Sigmoid colon (tissue), 7 donors: ENCODE results near the gene CASP10. TPM values are rescaled to one million over a fixed set of nuclear protein-coding genes. Genes with fewer than 3 reads are reported as not detected.
"Not testable (repeated sequence)": the region's sequence is repeated elsewhere in the genome, so short reads cannot be mapped to it uniquely, and the experiment has no call there.

Experiments
- DNase-seq: peaks from one replicate; pipeline ENCODE4 v3.0.0-alpha.2; 2019
- H3K27ac ChIP-seq, 4 donors: fragments of 200-600 bp; sonication (generic); one replicate each; pipeline ENCODE4 v1.5.1; 2016 to 2019; ENCODE audit warnings: mild to moderate bottlenecking in 1 of 4
- H3K27me3 ChIP-seq, 3 donors: fragments of 200-600 bp; sonication (generic); one replicate each; pipeline ENCODE4 v1.5.1; 2019; ENCODE audit warnings: mild to moderate bottlenecking in 1 of 3
- H3K36me3 ChIP-seq, 4 donors: fragments of 200-600 bp; sonication (generic); one replicate each; pipeline ENCODE4 v1.5.1; 2016 to 2019
- H3K4me1 ChIP-seq, 4 donors: fragments of 200-600 bp; sonication (generic); one replicate each; pipeline ENCODE4 v1.5.1; 2017 to 2019
- H3K4me3 ChIP-seq, 4 donors: fragments of 200-600 bp; sonication (generic); one replicate each; pipeline ENCODE4 v1.5.1; 2017 to 2019; ENCODE audit warnings: mild to moderate bottlenecking in 2 of 4, moderate library complexity in 1 of 4
- H3K9me3 ChIP-seq, 4 donors: fragments of 200-600 bp in 3 of 4; sonication (generic) in 3 of 4; one replicate each; pipeline versions ENCODE4 v1.5.1 to v1.6.1; 2013 to 2019
- EP300 ChIP-seq, 4 donors: sonication (generic); formaldehyde crosslinking; IDR thresholded peaks; one replicate each; pipeline ENCODE4 v1.6.1; 2017; ENCODE audit warnings: antibody characterized with exemption in 4 of 4
- POLR2A ChIP-seq, 2 donors: fragments of 450-650 bp; IDR thresholded peaks; one replicate each; pipeline ENCODE4 v1.6.1; 2016; ENCODE audit warnings: antibody characterized with exemption in 2 of 2, mild to moderate bottlenecking in 2 of 2, moderate library complexity in 2 of 2
- POLR2AphosphoS5 ChIP-seq, 4 donors: sonication (generic); formaldehyde crosslinking; IDR thresholded peaks; one replicate each; pipeline ENCODE4 v1.6.1; 2017; ENCODE audit warnings: antibody characterized with exemption in 4 of 4
- WGBS, 2 donors: extraction: QIAGEN DNeasy Blood & Tissue Kit; methylation state at CpG; one replicate each; pipeline ENCODE4 v1.1.7; 2013; 5-methylcytosine and 5-hydroxymethylcytosine counted together
- intact Hi-C: fragments of 100-400 bp; cut with DNase I; formaldehyde crosslinking; loops from one replicate; pipeline ENCODE4 v1.15.1; 2023
- polyA plus RNA-seq, 3 donors: library from polyadenylated mRNA; stranded (reverse); fragments of 200-250 nt; gene quantifications; one replicate each; pipeline ENCODE4 v1.2.3, GENCODE V29; 2013
- total RNA-seq, 4 donors: library from RNA; depleted of rRNA; stranded (reverse); fragments of >200 nt; gene quantifications; one replicate each; pipeline ENCODE4 v1.1.0, GENCODE V29; 2016
- TF ChIP-seq, protein P1 (sequence below), 4 experiments: fragments of 450-650 bp in 3 of 4; fragments of 200-600 bp in 1 of 4; IDR thresholded peaks; one replicate each; pipeline ENCODE4 v1.5.1; 2016 to 2019; ENCODE audit warnings: antibody characterized with exemption in 4 of 4, mild to moderate bottlenecking in 3 of 4, moderate library complexity in 2 of 4
- donor health status: healthy with polysubstance abuse.
- donor health status: Bipolar disorder and iron deficiency.
- donor health status: healthy.

Gene CASP10
- total and polyA plus RNA-seq, 7 donors: 3.9 to 26.9 (median 11.4) TPM

- Histone ChIP-seq H3K27ac (peak overlapping the region; percentile 61 to 79 (median 74)), H3K27me3 (no peaks in the 10 kb centered on the region), H3K4me1 (peaks cover 0 to 47% (median 33%) of the 10 kb centered on the region in 4 donors), H3K9me3 (no peaks in the 10 kb centered on the region), H3K4me3 (no peak overlapping the region), H3K36me3 (peaks cover 0 to 72% (median 30%) of the 10 kb centered on the region in 4 donors)
- 25 to 63% methylated on average over 1 of the region's 1 CpG for WGBS, 2 donors
- no peak for DNase-seq
- TF ChIP-seq POLR2AphosphoS5 (IDR thresholded peaks at IDR 0.05) (no peak), EP300 (IDR thresholded peaks at IDR 0.05) (no peak), POLR2A (IDR thresholded peaks at IDR 0.05) (no peak)
- TF ChIP-seq, protein P1, sequence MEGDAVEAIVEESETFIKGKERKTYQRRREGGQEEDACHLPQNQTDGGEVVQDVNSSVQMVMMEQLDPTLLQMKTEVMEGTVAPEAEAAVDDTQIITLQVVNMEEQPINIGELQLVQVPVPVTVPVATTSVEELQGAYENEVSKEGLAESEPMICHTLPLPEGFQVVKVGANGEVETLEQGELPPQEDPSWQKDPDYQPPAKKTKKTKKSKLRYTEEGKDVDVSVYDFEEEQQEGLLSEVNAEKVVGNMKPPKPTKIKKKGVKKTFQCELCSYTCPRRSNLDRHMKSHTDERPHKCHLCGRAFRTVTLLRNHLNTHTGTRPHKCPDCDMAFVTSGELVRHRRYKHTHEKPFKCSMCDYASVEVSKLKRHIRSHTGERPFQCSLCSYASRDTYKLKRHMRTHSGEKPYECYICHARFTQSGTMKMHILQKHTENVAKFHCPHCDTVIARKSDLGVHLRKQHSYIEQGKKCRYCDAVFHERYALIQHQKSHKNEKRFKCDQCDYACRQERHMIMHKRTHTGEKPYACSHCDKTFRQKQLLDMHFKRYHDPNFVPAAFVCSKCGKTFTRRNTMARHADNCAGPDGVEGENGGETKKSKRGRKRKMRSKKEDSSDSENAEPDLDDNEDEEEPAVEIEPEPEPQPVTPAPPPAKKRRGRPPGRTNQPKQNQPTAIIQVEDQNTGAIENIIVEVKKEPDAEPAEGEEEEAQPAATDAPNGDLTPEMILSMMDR (IDR thresholded peaks at IDR 0.05): no peak
- intact Hi-C loops: no loop called here
Measured at GRCh38 chr2:201148434-201148990, 34.4 kb upstream of the CASP10 start.

DNA sequence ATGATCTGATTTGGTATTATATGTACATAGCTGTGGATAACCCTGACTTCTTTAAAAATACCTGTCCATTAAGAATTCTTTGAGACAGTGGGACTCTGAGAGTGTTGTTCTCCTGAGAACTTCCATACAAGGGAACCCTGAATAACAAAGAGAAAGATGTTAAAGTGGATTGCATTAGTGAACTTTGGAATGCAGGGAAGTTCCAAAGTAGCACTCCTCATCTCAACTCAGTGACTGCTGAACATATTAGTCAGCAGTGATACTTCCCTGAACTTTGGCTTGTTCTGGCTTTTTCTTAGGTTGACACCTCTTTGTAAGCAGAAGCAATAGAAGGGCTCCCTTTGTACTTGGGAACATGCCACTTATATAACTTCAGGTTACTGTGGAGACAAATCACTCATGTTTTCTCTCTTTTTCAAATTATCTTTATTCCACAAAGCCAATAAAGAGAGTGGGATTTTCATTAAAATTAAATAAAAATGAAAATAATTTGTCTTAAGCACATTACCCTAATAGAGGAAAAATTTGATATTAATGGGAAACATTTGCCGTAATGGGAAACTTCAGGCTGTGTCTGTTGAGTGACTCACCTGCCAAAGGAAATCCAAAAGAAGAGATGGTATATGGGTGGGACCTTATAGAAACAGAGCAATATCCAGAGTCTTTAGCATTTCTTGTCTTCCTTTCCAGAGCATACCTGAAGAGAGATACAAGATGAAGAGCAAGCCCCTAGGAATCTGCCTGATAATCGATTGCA lies 33.7 kb upstream of the CASP10 start:
- H3K4me1 ChIP-seq: peaks cover 0 to 47% (median 33%) of the 10 kb centered on the region in 4 donors
- H3K36me3 ChIP-seq: peaks cover 0 to 69% (median 32%) of the 10 kb centered on the region in 4 donors
- H3K27ac ChIP-seq: peak overlapping the region; percentile 61 to 79 (median 74)
- TF ChIP-seq POLR2AphosphoS5 (IDR thresholded peaks at IDR 0.05): peak in 2 of 4 donors; percentile 37 to 42
- no peak for TF ChIP-seq POLR2A (IDR thresholded peaks at IDR 0.05)
- TF ChIP-seq EP300 (IDR thresholded peaks at IDR 0.05): no peak
- TF ChIP-seq, protein P1 (IDR thresholded peaks at IDR 0.05): no peak
- H3K9me3 ChIP-seq: no peaks in the 10 kb centered on the region
- 63 to 86% methylated on average over 2 of the region's 2 CpGs for WGBS, 2 donors
- DNase-seq: no peak
- no peaks in the 10 kb centered on the region for H3K27me3 ChIP-seq
- intact Hi-C loops: no loop called here
- no peak overlapping the region for H3K4me3 ChIP-seq

DNA sequence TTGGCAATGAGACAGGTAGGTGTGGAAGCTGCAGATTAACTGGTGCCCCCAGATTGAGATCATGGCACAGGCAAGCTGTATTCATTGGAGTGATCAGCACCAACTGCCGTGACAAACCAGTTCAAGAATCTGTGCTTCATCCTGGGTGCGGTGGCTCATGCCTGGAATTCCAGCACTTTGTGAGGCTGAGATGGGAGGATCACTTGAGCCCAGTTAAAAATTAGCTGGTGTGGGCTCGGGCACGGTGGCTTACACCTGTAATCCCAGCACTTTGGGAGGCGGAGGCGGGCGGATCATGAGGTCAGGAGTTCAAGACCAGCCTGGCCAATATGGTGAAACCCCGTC lies 33.1 kb upstream of the CASP10 start:
- DNase-seq, H3K27me3 ChIP-seq, H3K4me3 ChIP-seq, H3K9me3 ChIP-seq, intact Hi-C loops: not testable (repeated sequence)
- Histone ChIP-seq H3K36me3 (peaks cover 0 to 69% (median 36%) of the 10 kb centered on the region in 4 donors), H3K4me1 (peaks cover 0 to 47% (median 33%) of the 10 kb centered on the region in 4 donors), H3K27ac (peak overlapping the region; percentile 61 to 79 (median 74))
- WGBS, 2 donors: 64 to 89% methylated on average over 8 of the region's 8 CpGs

DNA sequence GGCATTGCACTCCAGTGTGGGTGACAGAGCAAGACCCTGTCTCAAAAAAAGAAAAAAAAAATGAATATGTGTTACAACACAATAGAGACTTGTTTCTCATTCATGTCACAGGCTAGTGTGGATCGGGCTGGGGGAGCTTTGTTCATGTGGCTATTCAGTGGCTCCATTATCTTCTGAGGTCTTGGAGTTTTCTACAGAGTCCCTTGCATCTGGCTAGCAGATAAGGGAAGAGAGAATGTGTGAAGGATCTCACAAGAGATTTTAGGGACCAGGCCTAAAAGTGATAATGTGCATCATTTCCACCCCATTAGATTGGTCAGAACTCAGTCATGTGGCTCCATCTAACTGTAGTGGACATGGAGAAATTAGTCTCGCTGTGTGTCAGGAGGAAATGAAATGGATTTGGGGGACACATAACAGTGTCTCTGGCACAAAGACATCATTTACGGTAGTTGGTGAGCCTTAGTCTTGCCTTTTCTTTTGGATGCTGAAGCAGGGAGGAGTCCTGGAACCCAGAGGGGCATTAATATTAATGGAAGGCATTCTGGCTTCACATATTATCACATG lies 32.4 kb upstream of the CASP10 start:
- H3K4me1 ChIP-seq: peaks cover 0 to 47% (median 33%) of the 10 kb centered on the region in 4 donors
- no peak overlapping the region for H3K4me3 ChIP-seq
- TF ChIP-seq EP300 (IDR thresholded peaks at IDR 0.05) (no peak), POLR2AphosphoS5 (IDR thresholded peaks at IDR 0.05) (no peak), POLR2A (IDR thresholded peaks at IDR 0.05) (no peak)
- TF ChIP-seq, protein P1 (IDR thresholded peaks at IDR 0.05): no peak
- no peaks in the 10 kb centered on the region for H3K27me3 ChIP-seq
- DNase-seq: no peak
- WGBS, 2 donors: 93 to 96% methylated on average over 3 of the region's 3 CpGs
- peak overlapping the region; percentile 54 to 79 (median 74) for H3K27ac ChIP-seq
- intact Hi-C loops: no loop called here
- H3K36me3 ChIP-seq: peaks cover 1 to 69% (median 38%) of the 10 kb centered on the region in 4 donors
- no peaks in the 10 kb centered on the region for H3K9me3 ChIP-seq
